ENCODE measurements around the gene ELOA.
"Not testable (repeated sequence)": the region's sequence is repeated elsewhere in the genome, so short reads cannot be mapped to it uniquely, and the experiment has no call there.

ELOA gene

DNA sequence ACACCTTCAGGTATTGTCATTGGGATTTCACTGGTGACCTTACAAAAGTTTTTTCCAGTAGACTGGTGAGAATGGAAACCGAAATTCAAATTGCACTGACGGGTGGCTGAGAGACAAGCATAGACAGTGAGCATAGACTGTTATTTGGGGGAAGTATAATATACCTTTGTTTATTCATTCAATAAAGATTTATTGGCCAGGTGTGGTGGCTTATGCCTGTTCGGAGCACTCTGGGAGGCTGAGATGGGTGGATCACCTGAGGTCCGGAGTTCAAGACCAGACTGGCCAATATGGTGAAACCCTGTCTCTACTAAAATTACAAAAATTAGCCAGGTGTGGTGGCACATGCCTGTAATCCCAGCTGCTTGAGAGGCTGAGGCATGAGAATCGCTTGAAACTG is 10.0 kb upstream of the ELOA start:
- DNase-seq (ENCODE audit: low spot score) = not testable (repeated sequence)

DNA sequence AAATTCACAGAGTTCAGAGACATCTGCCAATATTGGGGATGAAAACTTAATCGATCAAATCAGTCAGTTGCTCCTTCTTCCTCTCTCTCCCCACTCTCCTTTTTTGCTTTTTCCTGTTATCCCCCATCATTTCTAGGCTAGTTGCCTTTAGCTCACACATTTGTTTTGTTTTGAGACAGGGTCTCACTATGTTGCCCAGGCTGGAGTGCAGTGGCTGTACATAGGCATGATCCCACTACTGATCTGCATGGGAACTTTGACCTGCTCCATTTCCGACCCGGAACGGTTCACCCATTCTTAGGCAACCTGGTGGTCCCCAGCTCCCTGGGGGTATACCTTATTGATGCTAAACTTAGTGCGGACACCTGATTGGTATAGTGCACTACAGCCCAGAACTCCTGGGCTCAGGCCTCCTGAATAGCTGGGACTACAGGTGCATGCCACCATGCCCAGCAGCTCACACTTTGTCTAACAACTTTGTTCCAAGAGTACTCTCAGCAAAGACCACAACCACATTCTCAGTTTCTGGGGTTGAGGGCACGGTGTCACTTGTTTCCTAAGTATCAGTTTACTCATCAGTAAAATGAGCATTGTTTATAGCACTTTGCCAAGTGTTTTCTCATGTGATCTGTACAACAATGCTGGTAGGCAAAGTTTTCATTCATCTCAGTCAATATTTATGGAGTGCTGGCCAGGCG is 6.7 kb upstream of the ELOA start:
- no peak for DNase-seq (ENCODE audit: low spot score)

DNA sequence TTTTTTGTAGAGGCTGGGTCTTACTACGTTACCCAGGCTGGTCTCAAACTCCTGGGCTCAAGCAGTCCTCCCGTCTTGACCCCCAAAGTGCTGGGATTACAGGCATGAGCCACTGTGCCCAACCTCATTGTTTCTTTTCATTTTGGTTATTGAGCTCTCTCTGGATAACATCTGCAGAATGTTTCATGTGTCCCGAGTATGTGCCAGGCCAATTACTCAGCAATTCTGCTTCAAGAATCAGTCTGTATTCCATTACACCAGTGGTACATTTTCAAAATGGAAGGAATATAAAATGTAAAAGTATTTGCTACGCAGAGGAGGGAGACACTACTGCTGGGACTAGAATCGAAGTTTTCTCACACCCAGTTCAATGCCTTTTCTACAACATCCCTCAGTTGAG is 1.7 kb upstream of the ELOA start:
- DNase-seq (ENCODE audit: low spot score) = no peak

DNA sequence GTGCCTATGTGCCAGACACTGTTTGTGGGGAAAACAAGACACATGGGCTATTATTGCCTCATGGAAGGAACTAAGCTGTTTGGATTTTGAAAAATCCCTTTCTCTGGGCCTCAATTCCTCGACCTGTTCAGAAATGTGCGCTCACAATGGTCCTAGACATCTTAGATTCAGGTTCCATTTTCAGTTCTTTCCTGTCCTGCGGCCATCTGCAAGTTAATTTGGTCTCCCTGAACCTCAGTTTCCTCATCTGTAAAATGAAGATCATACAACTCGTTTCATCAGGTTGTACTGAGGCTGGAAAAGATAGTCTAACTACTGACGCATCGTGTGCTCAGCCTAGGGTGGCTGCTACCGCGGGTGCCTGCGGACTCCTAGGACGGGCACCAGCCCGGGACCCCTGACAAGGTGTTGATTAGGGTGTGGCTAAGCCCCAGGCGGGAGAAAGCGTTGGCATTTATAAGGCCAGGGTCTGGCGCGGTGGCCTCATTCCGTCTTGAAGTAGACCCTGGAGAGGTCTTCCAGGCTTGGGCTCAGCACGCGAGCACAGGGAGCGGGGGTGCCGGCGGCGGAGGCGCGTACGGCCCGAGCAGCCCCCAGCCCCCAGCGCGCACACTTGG is 493 bp upstream of the ELOA start:
- DNase-seq (ENCODE audit: low spot score) = no peak

DNA sequence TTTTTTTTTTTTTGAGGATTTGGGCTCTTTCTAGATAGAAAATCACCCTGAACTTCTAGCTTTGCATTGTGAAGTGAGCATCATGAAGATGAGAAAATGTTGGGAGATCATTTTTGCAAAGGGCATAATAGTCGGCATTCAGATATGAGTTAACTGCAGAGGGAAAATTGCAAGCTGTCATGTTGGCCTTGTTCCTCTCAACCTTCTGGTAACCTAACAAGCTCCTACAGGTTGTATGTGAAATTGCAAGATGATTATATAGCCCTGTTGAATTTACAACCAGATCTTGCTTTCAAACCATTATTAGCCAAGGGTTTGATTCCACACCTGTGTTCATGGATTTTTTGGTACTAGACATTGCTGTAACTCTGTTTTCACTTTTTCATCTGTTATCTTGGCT is 2.2 kb downstream of the ELOA start:
- DNase-seq (ENCODE audit: low spot score) = peak; percentile 73

DNA sequence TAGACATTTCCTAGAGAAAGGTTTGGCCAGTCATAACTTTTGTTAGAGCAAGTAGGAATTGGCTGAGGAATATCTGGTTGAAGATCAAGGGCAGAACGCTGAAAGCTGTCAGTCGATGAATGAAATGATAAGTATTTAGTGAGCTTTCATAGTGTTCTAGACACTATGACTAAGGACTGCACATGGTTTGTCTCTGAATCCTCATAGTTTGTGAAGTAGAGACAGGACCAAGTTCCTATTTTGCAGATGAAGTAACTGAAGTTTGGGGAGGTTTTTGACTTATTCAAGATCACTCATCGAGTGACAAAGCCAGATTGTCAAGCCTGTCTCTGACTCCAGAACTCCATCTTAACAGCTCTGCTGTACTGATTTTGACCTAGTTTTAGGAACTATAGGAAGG is 4.7 kb downstream of the ELOA start:
- no peak for DNase-seq (ENCODE audit: low spot score)

DNA sequence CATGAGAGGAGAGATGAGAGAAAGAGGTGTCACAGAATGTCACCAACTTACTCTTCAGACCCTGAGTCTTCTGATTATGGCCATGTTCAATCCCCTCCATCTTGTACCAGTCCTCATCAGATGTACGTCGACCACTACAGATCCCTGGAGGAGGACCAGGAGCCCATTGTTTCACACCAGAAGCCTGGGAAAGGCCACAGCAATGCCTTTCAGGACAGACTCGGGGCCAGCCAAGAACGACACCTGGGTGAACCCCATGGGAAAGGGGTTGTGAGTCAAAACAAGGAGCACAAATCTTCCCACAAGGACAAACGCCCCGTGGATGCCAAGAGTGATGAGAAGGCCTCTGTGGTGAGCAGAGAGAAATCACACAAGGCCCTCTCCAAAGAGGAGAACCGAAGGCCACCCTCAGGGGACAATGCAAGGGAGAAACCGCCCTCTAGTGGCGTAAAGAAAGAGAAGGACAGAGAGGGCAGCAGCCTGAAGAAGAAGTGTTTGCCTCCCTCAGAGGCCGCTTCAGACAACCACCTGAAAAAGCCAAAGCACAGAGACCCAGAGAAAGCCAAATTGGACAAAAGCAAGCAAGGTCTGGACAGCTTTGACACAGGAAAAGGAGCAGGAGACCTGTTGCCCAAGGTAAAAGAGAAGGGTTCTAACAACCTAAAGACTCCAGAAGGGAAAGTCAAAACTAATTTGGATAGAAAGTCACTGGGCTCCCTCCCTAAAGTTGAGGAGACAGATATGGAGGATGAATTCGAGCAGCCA is 8.0 kb downstream of the ELOA start:
- DNase-seq (ENCODE audit: low spot score) = peak; percentile 68

DNA sequence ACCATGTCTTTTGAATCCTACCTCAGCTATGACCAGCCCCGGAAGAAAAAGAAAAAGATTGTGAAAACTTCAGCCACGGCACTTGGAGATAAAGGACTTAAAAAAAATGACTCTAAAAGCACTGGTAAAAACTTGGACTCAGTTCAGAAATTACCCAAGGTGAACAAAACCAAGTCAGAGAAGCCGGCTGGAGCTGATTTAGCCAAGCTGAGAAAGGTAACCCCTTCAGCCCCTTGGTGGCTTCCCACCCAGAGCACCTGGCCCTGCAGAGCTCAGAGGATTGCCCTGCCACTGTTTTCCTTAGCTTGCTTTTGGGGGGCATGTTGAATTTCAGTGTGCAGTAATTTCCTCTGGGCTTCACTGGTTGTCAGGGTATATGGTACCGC is 8.5 kb downstream of the ELOA start:
- no peak for DNase-seq (ENCODE audit: low spot score)

DNA sequence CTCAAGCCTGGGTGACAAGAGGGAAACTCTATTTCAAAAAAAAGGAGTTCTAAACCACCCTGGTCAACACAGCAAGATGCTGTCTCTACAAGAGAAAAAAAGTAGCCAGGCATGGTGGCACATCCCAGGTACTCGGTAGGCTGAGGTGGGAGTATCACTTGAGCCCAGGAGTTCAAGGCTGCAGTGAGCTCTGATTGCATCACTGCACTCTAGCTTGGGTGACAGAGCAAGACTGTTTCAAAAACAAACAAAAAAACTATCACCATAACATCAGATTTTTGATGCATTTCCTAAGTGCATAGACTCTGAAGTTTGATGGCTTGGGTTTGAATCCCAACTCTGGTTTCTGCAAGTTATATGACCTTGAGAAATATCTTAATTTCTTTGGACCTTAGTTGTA is 9.6 kb downstream of the ELOA start:
- no peak for DNase-seq (ENCODE audit: low spot score)

DNA sequence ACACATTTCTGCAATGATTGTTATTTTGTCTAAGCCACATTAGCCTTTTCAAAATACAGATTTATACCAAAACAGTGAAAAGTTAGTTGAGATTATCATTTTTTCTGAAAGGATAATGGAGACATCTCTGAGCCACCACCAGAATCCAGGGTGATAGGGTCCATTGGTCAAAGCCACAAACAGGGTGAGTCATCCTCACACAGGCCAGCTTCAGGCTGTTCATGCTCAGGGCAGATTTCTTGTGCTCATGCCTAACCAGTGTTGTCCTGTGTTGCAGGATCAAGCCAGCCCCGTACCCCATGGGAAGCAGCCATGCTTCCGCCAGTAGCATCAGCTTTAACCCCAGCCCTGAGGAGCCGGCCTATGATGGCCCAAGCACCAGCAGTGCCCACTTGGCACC is 13.4 kb downstream of the ELOA start:
- no peak for DNase-seq (ENCODE audit: low spot score)

DNA sequence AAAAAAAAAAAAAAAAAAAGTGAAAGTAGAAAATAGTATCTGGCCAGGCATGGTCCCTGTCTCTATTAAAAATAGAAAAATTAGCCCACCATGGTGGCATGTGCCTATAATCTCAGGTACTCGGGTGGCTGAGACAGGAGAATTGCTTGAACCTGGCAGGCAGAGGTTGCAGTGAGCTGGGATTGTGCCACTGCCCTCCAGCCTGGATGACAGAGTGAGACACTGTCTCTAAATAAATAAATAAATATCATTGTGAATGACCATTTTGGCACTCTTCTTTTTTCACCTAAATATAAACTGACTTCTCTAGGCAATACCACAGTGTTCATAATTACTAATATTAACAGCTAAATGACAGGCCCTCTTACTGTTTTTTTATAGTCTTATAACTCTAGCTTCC is 14.5 kb downstream of the ELOA start:
- DNase-seq (ENCODE audit: low spot score) = no peak

DNA sequence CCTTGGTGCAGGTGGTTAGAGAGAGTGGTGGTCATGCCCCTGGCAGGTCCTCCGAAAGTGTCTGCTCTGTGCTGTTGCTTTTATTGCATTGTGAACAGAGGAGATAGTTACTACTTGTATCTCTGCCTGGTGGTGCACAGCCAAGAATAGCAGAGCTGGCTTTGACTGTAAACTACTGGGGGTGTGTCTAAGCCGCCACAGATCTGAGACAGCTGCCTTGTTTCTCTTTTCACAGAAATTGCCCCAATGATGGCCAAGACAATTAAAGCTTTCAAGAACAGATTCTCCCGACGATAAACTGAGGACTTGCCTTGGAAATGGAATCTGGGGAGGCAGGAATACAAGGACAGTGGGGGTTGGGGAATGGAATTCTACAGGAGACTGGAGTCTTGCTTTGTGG is 16.0 kb downstream of the ELOA start:
- DNase-seq (ENCODE audit: low spot score) = no peak

DNA sequence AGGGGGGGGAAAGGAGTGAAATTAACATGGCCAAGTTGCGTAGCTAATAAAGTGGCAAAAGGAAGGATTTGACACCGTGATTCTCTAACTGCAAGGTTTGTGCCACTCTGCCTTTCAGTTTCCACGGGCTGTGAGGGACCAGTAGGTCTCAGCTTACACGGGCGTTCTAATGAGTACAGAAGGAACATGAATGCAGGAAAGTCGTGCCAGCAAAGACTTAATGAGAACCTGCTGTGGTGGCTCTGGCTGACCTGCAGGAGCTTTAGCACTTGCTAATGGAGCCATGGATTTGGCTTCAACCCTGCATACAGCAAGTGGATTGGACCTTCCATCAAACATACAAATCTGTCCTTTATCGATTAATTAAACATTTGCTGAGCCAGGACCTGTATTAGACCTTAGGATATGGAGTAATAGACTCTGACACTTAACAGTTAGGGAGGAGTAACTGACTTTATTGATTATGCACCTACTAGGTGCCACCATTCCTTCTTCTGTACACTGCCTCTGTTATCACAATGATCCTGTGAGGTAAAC is 19.8 kb downstream of the ELOA start:
- DNase-seq (ENCODE audit: low spot score) = no peak

DNA sequence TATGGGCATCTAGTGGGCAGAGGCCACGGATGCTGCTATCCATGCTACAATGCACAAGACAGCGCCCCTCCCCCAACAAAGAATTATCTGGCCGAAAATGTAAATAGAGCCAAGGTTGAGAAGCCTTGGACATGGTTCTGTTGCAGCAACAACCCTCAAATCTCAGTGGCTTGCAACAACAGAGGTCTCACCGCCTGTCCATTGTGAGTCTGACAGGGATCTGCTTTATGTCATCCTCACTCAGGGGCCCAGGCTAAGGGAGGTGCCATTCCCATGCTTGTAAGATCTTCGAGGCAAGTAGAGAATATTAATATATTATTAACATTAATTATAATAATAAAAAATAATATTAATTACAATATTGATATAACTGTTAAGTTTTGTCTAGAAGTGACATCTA is 25.5 kb downstream of the ELOA start:
- no peak for DNase-seq (ENCODE audit: low spot score)

DNA sequence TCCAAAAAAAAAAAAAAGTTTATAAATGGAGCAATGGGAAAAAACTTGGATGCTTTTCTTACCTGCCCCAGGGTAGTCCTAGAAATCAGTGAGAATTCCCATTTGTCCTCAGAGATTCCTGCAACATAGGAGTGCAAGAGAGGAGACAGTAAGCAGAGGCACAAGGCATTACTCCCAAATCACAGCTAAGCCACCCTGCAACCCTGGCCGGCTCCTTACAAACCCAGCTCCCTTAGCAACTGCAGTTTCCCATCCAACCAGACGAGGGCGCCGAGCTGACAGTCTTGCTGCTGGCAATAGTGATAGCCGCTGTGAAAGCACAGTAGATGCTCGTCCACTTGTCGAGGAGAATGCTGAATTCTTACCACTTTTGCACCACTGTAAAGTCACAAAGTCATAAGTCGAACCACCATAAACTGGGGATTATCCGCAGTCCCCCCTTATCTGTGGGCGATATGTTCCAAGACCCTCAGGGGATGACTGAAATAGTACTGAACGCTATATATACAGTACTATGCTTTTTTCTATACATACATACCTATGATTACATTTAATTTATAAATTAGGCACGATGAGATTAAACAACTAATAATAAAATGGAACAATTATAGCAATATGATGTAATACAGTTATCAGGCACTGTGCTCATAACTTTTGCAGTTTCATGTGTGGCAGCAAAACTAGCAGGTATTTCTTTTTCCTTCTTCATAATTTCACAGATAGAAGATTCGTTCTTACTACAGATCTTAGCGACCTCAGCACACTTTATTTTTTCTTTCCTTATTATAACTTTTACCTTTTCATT is 29.0 kb downstream of the ELOA start:
- peak; percentile 90 for DNase-seq (ENCODE audit: low spot score)

DNA sequence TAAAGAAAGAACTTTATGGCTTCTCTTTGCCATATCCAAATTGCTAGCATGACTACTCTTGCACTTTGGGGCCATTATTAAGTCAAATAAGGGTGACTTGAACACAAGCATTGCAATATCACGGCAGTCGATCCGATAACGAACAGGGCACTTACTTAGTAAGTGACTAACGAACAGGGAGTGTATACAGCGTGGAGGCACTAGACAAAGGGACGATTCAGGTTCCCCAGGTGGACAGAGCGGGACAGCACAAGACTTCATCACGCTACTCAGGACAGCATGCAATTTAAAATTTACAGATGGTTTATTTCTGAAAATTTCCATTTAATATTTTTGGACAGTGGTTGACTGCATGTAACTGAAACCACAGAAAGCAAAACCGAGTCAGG is 29.6 kb downstream of the ELOA start:
- no peak for DNase-seq (ENCODE audit: low spot score)

DNA sequence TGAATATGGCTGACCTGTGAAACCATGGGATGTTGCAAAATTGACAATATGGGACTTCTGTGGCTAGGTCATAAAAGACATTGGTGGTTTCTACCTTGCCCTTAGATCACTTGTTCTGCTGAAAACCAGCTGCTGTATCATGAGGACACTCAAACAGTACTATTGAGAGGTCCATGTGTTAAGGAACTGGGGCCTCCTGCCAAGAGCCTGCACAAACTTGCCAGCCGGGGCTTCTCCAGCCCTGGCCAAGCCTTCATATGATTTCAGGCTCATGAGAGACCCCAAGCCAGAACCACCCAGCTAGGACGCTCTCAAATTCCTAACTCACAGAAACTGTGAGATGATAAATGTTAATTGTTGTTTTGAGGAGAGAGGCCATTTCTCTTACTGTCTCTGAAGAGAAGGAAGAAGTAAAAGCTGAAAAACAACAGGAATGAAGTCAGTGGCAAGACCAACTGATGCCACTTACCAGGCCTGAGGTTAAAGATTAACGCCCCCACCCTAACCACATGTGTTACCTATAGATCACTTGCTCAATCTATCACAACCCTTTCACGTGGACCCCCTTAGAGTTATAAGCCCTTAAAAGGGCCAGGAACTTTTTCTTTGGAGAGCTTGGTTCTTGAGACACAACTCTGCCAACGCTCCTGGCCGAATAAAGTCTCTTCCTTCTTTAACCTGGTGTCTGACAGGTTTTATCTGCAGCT is 31.1 kb downstream of the ELOA start:
- peak; percentile 26 for DNase-seq (ENCODE audit: low spot score)

DNA sequence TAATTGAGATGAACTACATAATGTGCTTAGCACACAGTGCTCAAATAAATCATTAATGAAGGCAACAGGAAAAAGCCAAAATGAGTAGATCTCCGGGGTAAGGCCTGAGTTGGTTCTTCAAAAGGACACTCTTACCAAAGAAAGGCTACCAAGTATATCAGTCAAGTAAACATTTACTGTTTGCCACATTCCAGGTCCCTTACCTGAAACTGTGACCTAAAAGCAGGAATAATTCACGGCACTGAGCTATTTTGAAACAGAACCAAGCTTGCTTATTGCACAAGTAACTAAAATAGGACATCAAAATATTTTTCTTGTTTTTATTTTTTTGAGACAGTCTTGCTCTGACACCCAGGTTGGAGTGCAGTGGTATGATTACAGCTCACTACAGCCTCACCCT is 32.9 kb downstream of the ELOA start:
- peak; percentile 57 for DNase-seq (ENCODE audit: low spot score)

DNA sequence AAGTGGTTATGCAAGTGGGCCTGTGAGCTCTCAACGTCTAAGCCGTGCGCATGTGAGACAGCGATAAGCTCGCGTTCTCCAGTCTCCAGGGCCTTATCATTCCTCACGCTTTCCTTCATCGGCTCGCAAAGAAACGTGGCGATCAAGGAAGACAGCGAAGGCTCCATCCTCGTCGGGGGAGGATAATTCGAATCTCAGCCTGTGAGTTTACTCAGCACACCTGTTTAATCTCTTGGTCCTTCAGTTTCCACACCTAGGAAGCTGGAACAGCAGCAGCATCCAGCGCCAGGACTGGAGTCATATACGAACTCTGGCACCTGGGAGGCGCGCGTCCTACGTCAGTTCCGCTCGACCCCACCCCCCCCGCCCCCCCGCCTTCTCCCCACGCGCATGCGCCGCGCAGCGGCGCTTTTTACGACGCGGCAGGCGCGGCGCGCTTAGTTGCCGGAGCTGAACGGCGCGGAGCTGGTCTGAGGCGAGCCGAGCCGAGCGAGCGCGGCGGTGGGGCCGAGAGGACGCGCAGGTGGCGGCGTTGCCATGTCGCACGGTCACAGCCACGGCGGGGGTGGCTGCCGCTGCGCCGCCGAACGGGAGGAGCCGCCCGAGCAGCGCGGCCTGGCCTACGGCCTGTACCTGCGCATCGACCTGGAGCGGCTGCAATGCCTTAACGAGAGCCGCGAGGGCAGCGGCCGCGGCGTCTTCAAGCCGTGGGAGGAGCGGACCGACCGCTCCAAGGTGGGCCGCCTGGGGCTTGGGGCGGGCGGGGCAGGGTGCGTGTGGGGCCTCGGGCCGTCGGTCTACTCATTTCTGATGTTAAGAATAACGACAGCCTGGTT is 34.9 kb downstream of the ELOA start, which contains the start of gene PITHD1:
Gene PITHD1, plus strand, starts transcription at position 440 of the 836 bp plus-strand sequence. Its CDS starts 98 bp downstream, at position 538.
- DNase-seq (ENCODE audit: low spot score) = peak; percentile 97

DNA sequence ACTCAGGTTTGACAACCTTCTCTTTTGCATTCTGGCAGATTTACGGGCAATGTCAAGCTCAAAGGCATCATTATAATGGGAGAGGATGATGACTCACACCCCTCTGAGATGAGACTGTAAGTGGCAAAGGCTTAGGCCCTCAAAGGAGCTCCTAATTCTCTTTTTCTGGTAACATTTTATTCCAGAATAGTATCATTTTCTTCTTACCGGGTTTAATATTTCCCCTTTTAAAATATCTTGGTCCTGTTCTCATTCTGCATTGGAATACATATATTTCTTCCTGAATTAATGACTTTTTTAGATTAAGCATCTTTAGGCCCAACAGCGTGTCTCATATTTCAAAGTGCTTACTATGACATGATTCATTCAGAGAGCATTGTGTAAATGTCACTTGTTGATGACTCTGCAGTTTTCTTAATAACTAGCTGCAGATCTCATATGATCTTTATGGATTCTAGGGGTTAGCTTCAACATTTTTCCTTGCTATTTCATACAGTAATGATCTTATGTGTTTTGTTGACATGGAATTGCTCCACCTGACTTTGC is 36.6 kb downstream of the ELOA start:
- peak; percentile 66 for DNase-seq (ENCODE audit: low spot score)
